ENCODE results near the gene FCRL4. TPM values are rescaled to one million over a fixed set of nuclear protein-coding genes. Genes with fewer than 3 reads are reported as not detected.
A peak's percentile ranks its signal among the peaks of the same experiment; 100 is the strongest.

Gene FCRL4
- total and polyA plus RNA-seq, 10 of the 15 experiments (the other 5 are each of a cell fraction or from before 2014, with no cell fraction given), result 0.09 to 0.44 (median 0.26) TPM; not detected in 1

DNA sequence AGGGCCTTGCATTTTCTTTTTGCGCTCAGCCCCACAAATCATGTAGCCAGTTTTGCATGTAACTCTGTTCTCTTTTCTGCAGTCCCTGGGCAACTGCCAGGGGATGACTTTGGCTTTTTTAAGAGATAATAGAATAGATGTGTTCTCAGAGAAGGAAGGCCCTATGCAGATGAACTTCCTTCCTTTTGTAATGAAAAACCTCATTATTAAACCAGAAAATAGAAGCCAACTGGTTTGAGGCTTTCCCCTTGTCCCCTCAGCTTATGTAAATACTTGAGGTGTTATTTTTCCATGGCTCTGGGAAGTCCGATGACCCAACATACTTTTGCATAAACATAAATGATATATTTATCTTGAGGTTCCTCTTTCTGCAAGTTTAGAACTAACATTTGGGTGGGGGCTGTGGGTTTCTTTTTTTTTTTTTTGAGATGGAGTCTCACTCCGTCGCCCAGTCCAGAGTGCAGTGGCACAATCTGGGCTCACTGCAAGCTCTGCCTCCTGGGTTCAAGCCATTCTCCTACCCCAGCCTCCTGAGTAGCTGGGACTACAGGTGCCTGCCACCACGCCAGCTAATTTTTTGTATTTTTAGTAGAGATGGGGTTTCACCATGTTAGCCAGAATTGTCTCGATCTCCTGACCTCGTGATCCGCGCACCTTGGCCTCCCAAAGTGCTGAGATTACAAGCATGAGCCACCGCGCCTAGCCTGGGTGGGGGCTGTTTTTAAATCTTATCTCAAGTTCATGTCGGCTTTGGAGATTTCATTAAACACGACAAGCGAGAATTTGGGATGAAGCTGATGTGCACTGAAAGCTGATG lies 31.2 kb downstream of the FCRL4 start (continued):
- TF ChIP-seq REST (IDR thresholded peaks at IDR 0.05; ENCODE audit: low read depth, low read length), result no peak
- TF ChIP-seq RUNX3 (IDR thresholded peaks at IDR 0.05; ENCODE audit: low read length), result peak; percentile 60
- TF ChIP-seq EP300 (IDR thresholded peaks at IDR 0.05; ENCODE audit: borderline replicate concordance in 1 of 2, control insufficient read depth in 1 of 2, low read depth in 2 of 2, low read length in 2 of 2), result peak; percentile 51 to 67; a peak in 3 of 4 replicates
- TF ChIP-seq, protein P1, sequence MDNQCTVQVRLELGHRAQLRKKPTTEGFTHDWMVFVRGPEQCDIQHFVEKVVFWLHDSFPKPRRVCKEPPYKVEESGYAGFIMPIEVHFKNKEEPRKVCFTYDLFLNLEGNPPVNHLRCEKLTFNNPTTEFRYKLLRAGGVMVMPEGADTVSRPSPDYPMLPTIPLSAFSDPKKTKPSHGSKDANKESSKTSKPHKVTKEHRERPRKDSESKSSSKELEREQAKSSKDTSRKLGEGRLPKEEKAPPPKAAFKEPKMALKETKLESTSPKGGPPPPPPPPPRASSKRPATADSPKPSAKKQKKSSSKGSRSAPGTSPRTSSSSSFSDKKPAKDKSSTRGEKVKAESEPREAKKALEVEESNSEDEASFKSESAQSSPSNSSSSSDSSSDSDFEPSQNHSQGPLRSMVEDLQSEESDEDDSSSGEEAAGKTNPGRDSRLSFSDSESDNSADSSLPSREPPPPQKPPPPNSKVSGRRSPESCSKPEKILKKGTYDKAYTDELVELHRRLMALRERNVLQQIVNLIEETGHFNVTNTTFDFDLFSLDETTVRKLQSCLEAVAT (IDR thresholded peaks at IDR 0.05), result peak; percentile 96
- TF ChIP-seq, protein P2, sequence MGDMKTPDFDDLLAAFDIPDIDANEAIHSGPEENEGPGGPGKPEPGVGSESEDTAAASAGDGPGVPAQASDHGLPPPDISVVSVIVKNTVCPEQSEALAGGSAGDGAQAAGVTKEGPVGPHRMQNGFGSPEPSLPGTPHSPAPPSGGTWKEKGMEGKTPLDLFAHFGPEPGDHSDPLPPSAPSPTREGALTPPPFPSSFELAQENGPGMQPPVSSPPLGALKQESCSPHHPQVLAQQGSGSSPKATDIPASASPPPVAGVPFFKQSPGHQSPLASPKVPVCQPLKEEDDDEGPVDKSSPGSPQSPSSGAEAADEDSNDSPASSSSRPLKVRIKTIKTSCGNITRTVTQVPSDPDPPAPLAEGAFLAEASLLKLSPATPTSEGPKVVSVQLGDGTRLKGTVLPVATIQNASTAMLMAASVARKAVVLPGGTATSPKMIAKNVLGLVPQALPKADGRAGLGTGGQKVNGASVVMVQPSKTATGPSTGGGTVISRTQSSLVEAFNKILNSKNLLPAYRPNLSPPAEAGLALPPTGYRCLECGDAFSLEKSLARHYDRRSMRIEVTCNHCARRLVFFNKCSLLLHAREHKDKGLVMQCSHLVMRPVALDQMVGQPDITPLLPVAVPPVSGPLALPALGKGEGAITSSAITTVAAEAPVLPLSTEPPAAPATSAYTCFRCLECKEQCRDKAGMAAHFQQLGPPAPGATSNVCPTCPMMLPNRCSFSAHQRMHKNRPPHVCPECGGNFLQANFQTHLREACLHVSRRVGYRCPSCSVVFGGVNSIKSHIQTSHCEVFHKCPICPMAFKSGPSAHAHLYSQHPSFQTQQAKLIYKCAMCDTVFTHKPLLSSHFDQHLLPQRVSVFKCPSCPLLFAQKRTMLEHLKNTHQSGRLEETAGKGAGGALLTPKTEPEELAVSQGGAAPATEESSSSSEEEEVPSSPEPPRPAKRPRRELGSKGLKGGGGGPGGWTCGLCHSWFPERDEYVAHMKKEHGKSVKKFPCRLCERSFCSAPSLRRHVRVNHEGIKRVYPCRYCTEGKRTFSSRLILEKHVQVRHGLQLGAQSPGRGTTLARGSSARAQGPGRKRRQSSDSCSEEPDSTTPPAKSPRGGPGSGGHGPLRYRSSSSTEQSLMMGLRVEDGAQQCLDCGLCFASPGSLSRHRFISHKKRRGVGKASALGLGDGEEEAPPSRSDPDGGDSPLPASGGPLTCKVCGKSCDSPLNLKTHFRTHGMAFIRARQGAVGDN (IDR thresholded peaks at IDR 0.05), result no peak
- no peak for TF ChIP-seq IRF4 (IDR thresholded peaks at IDR 0.05; ENCODE audit: low read depth, low read length)
- peak; percentile 79 for TF ChIP-seq MTA2 (IDR thresholded peaks at IDR 0.05; ENCODE audit: low read depth)
- peak; percentile 85; the same call in 1 of the 2 replicates for TF ChIP-seq IKZF1 (conservative IDR thresholded peaks at IDR 0.05)
- no peak for TF ChIP-seq KLF5 (IDR thresholded peaks at IDR 0.05; ENCODE audit: partially characterized antibody)
- TF ChIP-seq RCOR1 (conservative IDR thresholded peaks at IDR 0.05; ENCODE audit: low read depth, low read length), result no peak
- peak; percentile 85 for TF ChIP-seq ATF7 (IDR thresholded peaks at IDR 0.05; ENCODE audit: low read depth)
- peak; percentile 55; the same call in 1 of the 2 replicates for TF ChIP-seq NFIC (IDR thresholded peaks at IDR 0.05; ENCODE audit: low read depth, low read length)
